ENCODE data around the gene ZFR. TPM values are rescaled to one million over a fixed set of nuclear protein-coding genes. Genes with fewer than 3 reads are reported as not detected.
"Not testable (repeated sequence)": the region's sequence is repeated elsewhere in the genome, so short reads cannot be mapped to it uniquely, and the experiment has no call there.

Gene ZFR
- total RNA-seq, 1 donor from 2014 or later: 72.8 TPM

DNA sequence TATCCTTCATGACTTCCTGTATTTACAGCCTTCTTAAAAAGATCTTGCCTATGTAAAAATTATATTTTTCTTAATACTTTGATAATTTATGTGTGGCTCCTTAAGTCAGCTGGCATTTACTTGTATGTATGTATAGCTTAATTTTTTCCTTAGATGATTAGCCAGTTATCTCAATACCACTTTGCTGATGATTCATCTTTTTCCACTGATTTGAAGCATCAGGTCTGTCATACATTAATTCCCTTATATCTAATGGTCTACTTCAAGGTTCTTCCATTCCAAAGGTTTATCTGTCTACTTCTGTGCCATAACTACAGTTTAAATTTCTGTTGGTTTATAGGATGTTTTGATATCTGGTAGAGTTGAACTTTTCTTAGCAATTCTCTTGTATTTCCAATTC is 86.9 kb downstream of the ZFR start:
- no peak for DNase-seq

DNA sequence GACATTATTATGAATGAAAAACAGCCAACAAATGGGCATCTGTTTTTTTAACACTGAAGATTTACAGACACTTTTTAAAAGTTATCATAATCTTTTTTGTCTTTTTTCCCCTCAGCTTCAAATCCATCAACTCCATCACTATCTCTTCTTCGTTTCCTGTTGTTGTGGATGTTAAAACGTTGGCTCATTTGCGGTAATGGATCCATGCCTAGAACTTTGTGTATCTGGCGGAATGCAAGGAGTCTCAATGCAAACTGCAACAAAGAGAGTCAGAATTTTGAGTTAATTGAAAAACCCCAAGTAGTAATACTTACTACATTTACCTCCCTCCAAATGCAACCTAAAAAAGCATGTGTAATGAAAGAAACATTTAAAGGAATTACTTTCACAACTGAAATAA is 88.9 kb downstream of the ZFR start:
- no peak for DNase-seq

DNA sequence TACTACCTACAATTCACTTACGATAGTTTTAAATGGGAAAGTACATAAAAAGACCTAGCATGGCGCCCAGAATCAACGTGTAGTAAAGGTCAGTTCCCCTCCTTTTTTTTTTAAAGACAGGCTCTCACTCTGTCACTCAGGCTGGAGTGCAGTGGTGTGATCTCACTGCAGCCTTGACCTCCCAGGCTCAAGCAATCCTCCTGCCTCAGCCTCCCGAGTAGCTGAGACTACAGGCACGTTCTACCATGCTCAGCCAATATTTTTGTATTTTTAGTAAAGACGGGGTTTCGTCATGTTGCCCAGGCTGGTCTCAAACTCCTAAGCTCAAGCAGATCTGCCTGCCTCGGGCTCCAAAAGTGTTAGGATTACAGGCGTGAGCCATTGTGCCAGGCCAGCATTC is 91.1 kb downstream of the ZFR start:
- no peak for DNase-seq

DNA sequence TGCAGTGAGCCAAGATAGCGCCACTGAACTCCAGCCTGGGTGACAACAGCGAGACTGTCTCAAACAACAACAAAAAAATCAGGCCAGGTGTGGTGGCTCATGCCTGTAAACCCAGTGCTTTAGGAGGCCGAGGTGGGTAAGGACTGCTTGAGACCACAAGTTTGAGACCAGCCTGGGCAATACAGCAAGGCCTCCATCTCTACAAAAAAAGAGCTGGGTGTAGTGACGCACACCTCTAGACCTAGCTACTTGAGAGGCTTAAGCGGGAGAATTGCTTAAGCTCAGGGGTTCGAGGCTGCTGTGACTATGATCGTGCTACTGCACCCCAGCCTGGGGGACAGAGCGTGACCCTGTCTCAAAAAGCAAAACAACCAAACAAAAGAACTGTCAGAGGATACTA is 91.9 kb downstream of the ZFR start:
- DNase-seq: no peak

DNA sequence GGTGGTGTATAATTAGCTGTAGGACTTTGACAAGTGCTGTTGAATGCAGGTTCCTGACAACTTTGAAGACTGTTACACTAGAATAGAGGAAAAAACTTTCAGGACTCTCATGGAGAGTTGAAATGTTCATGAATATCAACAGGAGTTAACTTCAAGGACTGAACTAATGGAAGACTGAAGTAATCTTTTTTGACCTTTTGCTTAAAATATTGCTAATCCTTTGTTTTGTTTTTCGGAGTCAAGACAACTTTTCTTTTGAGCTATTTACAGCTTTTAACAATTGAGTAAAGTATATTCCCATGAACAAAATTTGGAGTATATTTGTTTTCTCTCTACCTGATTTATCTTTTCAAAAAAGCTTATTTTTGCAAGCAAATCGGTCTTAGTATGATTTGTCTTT is 97.7 kb downstream of the ZFR start:
- DNase-seq: no peak

DNA sequence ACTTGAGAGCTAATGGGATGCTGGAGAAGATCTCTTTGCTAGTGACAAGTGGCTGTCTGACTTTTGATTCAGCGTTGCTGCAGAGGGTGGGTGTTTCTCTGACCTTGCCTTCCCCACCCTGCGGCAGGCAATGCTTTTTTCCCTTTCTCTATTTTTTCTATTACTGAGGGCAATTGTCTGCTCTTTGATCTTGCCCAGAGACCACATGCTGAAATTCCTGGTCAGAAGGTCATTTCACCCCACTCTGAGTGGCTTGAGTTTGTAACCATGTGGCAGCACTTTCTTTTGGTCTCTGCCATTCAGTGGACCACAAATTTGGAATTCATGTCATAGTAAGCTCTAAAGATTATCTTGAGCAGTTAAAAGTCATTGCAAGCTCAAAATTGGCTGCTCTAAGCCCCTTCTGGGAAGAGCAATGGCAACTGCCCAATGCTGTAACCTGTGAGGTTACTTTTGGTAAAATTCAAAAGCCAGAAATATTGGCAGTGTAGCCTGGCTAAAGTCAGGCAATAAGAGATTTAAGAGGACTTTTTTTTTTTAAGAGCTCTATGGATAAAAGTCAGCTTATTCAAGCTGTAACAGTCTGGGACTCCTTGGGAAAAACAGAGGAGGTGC is 101.4 kb downstream of the ZFR start:
- no peak for DNase-seq

DNA sequence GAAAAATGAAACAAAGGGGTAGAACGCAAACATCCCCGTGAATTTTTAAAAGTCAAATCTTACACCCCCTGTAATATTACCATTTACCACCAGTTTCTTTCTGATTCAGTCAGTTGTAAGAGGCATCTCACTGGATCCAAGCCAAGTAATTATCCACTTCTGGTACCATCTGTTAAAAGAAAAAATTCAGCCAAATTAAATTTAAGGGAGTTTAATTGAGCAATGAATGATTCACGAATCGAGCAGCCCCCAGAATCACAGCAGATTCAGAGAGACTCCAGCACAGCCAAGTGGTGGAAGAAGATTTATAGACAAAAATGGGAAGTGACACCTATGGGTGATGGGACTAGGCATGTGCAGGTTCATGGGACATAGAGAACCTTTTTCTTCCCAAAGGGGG is 101.9 kb downstream of the ZFR start:
- DNase-seq: no peak

DNA sequence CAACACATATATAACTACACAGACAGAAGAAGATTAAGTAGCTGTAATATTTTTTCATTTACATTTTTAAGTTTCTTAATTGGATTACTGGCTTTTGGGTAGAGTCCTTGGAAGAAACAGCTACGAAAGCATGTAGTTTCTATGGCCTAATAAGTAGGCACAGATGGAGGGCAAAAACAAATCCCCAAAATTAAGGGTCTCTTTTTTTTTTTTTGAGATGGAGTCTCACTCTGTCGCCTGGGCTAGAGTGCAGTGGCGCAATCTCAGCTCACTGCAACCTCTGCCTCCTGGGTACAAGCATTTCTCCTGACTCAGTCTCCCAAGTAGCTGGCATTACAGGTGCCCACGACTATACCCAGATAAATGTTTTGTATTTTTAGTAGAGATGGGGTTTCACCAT is 104.7 kb downstream of the ZFR start:
- DNase-seq: no peak

DNA sequence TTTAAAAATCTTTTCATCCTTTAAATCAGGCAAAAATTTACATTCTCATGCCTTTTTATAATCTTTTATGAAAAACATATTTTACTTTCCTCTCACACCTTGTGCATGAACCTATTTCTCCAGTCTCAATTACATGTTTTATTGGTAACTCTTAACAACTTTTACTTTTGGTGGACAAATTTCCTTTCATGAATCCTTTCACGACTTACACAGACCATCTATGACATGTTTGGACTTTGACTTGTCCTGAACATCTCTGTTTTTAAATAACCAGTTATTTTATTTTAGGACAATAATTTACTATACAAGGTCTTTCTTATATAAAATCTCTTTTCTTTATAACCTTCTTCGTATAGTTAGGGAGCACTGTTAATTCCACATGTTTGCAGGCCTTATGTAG is 105.3 kb downstream of the ZFR start:
- DNase-seq: peak; percentile 32

DNA sequence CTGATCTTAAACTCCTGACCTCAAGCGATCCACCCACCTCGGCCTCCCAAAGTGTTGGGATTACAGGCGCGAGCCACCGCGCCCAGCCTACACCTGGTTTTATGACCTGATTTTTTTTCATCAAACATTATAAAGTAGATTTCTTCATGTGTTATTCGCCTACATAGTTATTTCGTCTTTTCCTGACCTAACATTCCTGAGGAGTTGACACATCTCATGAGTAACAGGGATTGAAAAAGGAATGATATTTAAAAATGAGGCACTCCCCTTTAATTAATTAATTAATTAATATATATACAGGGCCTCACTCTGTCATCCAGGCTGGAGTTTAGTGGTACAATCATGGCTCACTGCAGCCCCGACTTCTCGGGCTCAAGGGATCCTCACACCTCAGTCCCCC is 111.6 kb downstream of the ZFR start:
- DNase-seq: no peak

DNA sequence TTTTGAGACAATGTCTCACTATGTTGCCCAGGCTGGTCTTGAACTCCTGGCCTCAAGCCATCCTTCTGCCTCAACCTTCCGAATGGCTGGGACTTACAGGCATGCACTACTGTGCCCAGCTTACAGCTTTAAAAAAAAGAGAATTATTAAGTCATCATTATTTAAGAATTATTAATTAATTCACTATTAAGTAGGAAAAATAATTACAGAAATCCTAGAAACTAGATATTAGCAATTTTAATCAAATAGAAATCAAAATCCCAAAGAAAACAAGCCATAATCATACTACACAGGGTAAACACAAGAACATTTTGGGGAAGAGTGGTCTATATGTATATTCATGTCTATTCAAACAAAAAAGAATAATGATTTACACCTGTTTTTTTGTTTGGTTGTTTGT is 112.2 kb downstream of the ZFR start:
- DNase-seq: no peak

DNA sequence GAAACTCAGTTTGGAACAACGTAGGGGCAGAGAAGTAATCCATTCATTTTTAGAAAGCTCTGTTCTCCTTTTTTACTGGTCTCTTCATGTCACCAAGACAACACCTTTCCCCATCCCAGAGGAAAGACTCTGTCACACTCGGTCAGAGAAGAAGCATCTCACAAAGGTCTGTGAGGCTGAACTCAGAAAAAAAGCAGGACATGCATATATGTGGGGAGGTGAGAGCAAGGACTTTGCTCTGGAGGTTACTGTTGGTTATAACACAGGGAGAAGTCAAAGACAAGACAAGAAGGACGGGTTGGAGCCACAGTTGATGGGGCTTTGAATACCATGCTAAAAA is 112.6 kb downstream of the ZFR start:
- no peak for DNase-seq

DNA sequence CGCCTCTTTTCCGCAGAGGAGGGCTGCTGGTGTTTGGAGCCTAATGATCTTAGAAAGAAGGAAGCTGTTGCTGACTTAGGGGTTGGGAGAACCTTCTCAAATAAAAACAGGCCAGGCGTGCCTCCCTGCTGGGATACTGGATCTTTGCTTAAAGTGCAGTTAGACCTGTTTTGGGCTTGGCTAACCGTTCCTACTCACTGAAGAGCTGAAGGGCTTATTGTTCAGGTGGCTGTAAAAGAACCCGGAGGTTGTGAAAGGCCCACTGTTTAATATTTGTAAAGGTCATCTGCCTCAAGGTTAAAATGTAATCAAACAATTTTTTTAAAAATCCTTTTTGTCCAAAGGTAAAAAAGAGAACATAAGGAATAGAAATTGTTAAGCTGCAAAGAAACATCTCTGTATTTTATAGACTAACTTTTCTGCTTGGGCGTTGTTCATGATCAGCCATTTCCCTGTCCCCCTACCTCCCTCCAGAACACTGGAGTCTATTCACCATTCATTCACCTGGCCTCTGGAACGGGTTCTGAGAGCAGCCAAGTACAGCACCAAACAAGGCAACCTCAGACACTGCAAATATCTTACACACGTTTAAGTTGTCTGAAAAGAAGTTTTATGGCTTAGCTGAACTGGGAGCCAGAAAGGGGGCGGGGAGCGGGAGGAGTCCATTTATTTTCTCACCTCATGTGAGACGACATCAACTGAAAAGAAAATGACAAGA is 113.2 kb downstream of the ZFR start:
- no peak for DNase-seq

DNA sequence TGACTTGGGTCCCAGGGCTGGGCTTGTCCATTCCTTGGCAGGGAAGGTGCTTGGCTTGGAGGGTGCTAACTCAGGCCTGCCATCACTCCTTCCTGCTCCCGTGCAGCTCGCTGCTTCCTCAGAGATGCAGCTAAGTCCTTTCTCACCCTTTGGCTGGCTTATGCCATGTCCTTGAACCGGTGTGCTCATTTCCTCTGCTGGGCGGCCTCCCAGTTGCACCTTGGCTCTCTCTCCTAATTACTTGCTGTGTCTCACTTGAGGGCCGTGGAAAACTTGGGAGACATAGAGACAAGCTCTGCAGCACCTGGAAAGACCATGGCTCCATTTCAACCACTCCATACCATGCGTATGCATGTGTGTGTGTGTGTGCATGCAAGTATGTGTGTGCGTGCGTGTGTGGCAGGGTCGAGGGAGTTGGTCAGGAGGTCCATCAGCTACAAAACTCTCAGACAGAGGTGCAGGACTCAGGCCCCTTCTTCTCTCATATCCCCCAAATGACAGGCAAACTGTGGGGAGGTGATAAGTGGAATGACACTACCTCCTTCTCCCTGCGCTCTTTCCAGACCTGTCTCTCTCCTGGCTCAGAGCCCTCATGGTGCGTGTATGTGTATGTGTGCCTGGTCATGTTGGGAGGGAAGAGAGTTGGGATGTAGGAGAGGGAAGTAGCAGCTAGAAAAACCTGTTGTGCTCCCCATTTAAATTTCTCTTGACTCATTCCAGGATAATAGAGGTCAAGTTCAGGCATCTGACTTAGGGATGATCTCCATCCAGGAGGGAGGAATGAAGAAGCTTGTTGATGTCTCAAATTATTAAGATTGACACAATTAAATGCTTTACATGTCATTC is 114.2 kb downstream of the ZFR start:
- DNase-seq: peak; percentile 24

DNA sequence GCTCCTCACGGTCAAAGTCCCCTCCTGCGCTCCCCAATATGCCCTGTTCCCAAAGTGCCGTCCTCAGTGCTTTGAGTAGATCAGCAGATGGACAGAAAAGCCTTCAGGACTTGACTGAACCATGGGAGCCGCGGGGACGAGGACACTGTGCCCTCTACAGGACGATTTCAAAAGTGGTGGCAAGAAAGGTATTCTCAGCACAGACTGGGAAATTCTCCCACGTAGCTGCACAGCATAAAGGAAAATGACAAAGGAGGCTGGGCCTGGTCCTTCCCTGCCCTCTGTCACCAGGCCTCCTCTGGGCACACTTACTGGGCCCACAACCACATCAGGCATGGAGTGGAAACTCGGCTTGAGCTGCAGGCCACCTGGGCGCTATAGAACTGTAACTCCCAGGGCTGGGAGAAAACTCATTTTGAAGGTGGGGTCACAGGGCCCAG is 115.1 kb downstream of the ZFR start:
- peak; percentile 89 for DNase-seq

DNA sequence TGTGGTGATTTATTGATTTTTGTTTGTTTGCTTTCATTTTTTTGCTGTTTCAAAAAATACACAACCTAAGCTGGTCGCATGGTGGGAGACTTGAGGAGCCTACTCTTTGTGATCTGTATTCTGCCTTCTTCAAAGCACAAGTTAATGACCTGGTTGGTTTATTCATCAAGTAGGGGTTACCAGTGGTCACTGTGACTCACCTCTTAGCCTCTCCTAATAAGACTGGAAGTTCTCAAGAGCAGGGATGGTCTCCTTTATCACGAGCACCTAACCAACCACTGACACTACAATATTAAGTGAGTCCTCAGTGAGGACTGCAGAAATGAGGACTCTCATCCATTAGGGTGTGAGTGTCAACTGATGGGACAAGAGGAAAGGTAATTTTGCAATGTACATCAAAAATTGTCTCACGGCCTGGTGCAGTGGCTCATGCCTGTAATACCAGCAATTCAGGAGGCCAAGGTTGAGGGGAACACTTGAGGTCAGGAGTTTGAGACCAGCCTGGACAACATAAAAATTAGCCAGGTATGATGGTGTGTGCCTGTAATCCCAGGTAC is 118.2 kb downstream of the ZFR start:
- DNase-seq: no peak

DNA sequence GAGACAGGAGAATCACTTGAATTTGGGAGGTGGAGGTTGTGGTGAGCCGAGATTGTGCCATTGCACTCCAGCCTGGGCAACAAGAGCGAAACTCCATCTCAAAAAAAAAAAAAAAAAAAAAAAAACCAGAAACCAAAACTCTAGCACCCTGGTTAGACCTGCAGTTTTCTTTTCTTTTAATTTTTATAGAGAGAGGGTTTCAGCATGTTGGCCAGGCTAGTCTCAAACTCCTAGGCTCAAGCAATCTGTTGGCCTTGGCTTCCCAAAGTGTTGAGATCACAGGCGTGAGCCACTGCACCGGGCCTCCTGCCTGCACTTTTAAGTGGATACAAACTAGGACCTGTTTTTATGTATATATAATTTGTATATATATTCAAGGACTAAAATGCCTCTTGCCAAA is 118.9 kb downstream of the ZFR start:
- no peak for DNase-seq

DNA sequence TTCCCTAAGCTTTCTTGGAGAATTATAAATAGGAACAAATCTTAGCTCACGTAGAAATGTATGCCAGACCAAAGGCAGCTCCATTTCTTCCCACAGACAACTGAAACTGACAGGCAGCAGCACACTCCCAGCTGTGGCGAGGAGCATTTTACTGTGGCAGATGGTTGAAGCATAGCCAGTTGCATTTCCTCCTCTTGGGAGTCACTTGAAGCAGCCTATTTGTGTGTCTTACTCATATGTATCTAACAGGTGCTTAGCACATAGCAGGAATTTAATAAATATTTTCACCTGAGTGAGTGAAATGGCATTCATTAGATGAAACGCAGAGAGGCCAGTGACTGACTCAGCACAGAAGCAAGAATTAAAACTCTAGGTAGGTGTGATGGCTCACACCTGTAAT is 119.5 kb downstream of the ZFR start:
- no peak for DNase-seq

DNA sequence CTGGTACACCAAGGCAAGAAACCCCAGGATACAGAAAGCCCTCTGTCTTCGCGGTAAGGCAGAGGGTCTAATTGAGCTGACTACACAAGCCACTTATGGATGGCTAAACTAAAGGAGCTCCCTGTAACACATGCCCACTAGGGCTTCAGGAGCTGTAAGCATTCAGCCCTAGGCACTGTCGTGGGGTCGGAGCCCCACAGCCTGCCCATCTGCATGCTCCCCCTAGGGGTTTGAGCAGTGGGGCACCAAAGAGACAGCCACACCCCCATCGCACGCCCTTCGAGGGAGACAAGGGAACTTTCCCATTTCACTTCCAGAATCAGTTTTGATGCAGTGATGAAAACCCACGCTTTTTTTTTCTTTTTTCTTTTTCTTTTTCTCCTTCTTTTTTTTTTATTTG is 120.8 kb downstream of the ZFR start:
- no peak for DNase-seq

DNA sequence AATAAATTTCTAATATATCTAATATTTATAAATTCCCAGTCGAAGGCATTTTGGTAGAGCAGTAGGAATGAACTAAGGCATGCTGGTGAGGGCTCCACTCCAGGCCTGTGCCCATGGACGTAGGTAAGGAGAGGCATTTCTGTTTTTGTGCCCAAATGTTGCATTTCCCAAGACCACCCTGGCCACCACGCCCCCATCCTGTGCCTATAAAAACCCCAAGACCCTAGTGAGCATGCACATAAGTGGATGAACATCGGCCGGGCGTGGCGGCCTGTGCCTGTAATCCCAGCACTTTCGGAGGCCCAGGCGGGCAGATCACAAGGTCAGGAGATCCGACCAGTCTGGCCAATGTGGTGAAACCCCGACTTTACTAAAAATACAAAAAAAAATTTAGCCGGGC is 121.7 kb downstream of the ZFR start:
- no peak for DNase-seq

DNA sequence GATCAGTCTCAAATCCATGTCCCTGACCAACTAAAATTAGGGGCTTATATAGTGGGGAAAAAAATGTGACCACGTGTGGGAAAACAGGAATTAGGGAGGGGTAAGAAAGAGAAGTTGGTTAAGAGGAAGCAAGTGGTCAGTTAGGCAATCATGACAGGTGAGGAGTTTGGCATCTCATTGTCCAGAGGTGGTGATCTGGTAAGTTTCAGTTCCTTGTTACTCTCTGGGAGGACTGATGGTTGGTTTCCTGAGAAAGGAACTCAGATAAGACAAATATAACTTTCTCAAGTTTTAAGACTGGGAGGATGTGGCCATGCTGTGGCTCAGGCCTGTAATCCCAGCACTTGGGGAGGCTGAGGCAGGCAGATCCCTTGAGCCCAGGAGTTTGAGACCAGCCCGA is 122.8 kb downstream of the ZFR start:
- not testable (repeated sequence) for DNase-seq

DNA sequence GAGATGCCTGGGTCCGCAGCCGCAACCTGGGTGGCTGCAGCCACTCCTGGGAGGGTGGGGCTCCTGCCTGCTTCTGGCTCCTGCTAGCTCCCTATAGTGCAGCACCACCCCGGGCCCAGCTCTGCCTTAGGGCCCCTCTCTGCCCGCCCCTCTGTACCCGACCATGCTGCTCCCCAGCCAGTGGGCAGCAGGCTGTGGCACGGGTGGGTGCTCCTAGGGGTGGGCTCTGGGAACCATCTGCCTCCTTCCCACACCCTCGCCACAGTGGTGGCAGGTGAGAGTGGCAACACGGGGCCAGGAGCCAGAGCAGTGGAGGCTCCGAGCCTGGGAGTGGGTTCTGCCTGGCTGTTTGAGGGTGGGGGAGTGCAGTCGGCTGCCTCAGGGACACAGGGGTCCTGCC is 124.0 kb downstream of the ZFR start:
- no peak for DNase-seq

DNA sequence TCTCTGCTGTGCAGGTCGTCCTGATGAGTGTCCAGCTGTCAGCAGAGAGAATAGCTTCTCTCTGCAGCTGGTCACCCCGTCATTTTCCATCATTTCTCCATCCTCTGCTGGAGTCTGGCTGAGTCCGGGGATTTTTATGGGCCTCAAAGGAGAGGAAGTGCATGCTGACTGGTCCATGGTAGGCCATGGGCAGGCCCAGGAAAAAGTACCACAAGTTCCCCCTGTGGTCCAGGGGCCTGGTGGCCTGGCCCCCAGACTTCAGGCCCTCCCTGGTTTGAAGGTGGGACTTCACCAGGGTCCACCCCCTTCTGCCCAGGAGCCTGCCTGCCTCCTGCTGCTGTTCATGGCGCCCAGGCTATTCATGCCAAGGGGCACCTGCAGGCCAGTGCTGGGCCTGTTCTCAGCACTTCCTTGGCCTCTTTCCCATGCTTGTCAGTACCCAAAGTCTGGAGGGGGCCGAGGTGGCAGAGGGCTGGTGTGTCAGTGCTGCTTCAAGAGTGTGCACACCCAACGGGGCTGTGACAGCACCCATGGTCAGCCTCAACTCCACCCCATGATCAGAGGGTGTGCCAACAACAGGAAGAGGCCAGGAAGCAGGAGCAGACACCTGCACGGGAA is 124.5 kb downstream of the ZFR start:
- no peak for DNase-seq

Measured in dermis blood vessel endothelial cell (primary cell).